Esophagus muscularis mucosa (tissue), 4 donors: ENCODE measurements around the gene ZBTB46. TPM values are rescaled to one million over a fixed set of nuclear protein-coding genes. Genes with fewer than 3 reads are reported as not detected.
A peak's percentile ranks its signal among the peaks of the same experiment; 100 is the strongest.

ENCODE experiments used
- DNase-seq: peaks from one replicate; pipeline ENCODE4 v3.0.0-alpha.2; 2017; ENCODE audit errors: extremely low spot score
- H3K27ac ChIP-seq, 4 donors: fragments of 200-600 bp; sonication (generic); replicated peaks in 1 of 4; 1 replicate in 3 of 4; 2 replicates in 1 of 4; pipeline ENCODE4 v1.5.1; 2016 to 2019; ENCODE audit warnings: mild to moderate bottlenecking in 1 of 4
- H3K27me3 ChIP-seq, 4 donors: fragments of 200-600 bp; sonication (generic); one replicate each; pipeline versions ENCODE4 v1.5.1 to v1.6.0; 2016 to 2019
- H3K36me3 ChIP-seq, 4 donors: fragments of 200-600 bp; sonication (generic); one replicate each; pipeline ENCODE4 v1.5.1; 2016 to 2019
- H3K4me1 ChIP-seq, 4 donors: fragments of 200-600 bp; sonication (generic); one replicate each; pipeline ENCODE4 v1.5.1; 2016 to 2019
- H3K4me3 ChIP-seq, 4 donors: fragments of 200-600 bp; sonication (generic); 1 replicate in 2 of 4; 2 replicates in 2 of 4; pipeline ENCODE4 v1.5.1; 2016 to 2019; ENCODE audit warnings: mild to moderate bottlenecking in 4 of 4, moderate library complexity in 1 of 4
- H3K9me3 ChIP-seq, 4 donors: fragments of 200-600 bp; sonication (generic); 1 replicate in 3 of 4; 2 replicates in 1 of 4; pipeline ENCODE4 v1.5.1; 2016 to 2019
- EP300 ChIP-seq: sonication (generic); formaldehyde crosslinking; IDR thresholded peaks from one replicate; pipeline ENCODE4 v1.6.1; 2017; ENCODE audit warnings: antibody characterized with exemption
- POLR2A ChIP-seq: fragments of 450-650 bp; IDR thresholded peaks from one replicate; pipeline ENCODE4 v1.6.1; 2017; ENCODE audit warnings: antibody characterized with exemption, moderate library complexity, mild to moderate bottlenecking, low read depth
- POLR2AphosphoS5 ChIP-seq, 2 donors: sonication (generic); formaldehyde crosslinking; IDR thresholded peaks; one replicate each; pipeline ENCODE4 v1.6.1; 2017; ENCODE audit warnings: antibody characterized with exemption in 2 of 2
- WGBS: methylation state at CpG from one replicate; pipeline ENCODE4 v1.1.5; 2018; 5-methylcytosine and 5-hydroxymethylcytosine counted together
- intact Hi-C: fragments of 100-400 bp; cut with DNase I; formaldehyde crosslinking; loops from one replicate; pipeline ENCODE4 v1.15.1; 2023
- total RNA-seq, 4 donors: library from RNA; depleted of rRNA; stranded (reverse); fragments of >200 nt; gene quantifications; one replicate each; pipeline versions ENCODE4 v1.1.0 to v1.2.1, GENCODE V29; 2016
- TF ChIP-seq, protein P1 (sequence below), 3 experiments: fragments of 200-600 bp in 2 of 3; fragments of 450-650 bp in 1 of 3; sonication (generic) in 2 of 3; IDR thresholded peaks; one replicate each; pipeline ENCODE4 v1.5.1; 2017 to 2019; ENCODE audit warnings: antibody characterized with exemption in 3 of 3, mild to moderate bottlenecking in 2 of 3, moderate library complexity in 1 of 3

The ZBTB46 gene
- total RNA-seq, 4 donors from 2014 or later, result 9.6 to 22.8 (median 13.8) TPM

DNA sequence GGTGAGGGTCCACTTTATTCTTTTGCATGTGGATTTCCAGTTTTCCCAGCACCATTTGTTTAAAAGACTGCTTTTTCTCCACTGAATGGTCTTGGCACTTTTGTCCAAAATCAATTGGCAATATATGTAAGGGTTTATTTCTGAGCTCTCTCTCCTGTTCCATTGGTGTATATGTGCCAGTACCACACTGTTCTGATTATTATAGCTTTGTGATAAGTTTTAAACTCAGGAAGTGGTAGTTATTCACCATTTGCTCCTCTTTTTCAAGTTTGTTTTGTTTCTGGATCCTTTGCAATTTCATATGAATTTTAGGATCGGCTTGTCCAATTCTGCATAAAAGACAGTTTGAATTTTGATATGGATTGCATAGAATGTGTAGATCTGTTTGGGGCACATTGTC, 118.9 kb downstream of the ZBTB46 start:
- intact Hi-C loops, result no loop called here
- no peak for DNase-seq
- Histone ChIP-seq H3K4me1 (peaks cover 17 to 28% (median 23%) of the 10 kb centered on the region in 4 donors), H3K27ac (no peak overlapping the region), H3K27me3 (no peaks in the 10 kb centered on the region), H3K9me3 (peaks cover 0 to 17% (median 7%) of the 10 kb centered on the region in 4 donors), H3K36me3 (peaks cover 28 to 79% (median 62%) of the 10 kb centered on the region in 4 donors), H3K4me3 (no peak overlapping the region)
- TF ChIP-seq EP300, result no peak
- TF ChIP-seq, protein P1, sequence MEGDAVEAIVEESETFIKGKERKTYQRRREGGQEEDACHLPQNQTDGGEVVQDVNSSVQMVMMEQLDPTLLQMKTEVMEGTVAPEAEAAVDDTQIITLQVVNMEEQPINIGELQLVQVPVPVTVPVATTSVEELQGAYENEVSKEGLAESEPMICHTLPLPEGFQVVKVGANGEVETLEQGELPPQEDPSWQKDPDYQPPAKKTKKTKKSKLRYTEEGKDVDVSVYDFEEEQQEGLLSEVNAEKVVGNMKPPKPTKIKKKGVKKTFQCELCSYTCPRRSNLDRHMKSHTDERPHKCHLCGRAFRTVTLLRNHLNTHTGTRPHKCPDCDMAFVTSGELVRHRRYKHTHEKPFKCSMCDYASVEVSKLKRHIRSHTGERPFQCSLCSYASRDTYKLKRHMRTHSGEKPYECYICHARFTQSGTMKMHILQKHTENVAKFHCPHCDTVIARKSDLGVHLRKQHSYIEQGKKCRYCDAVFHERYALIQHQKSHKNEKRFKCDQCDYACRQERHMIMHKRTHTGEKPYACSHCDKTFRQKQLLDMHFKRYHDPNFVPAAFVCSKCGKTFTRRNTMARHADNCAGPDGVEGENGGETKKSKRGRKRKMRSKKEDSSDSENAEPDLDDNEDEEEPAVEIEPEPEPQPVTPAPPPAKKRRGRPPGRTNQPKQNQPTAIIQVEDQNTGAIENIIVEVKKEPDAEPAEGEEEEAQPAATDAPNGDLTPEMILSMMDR (IDR thresholded peaks at IDR 0.05), result no peak
- 100% methylated on average over 1 of the region's 1 CpG for WGBS

DNA sequence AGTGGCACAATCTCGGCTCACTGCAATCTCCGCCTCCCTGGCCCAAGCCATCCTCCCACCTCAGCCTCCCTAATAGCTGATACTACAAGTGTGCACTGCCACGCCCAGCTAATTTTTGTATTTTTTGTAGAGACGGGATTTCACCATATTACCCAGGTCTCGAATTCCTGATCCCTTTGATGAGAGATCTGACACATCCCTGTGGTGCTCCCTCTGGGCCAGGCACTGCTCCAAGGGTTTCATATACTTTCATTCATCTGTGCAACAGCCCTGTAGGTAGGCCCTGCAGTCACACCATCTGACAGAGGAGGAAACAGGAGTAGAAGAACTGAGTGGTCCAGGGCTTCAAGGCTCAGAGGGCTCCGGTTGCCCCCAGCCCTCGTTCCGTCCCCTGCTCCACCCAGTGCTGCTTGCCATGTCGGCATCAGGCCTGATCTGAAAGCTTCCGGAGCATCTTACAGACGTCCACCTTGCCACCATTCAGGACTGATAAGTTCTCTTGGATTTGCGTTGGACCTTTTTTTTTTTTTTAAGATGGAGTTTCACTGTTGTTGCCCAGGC, 119.9 kb downstream of the ZBTB46 start:
- 82% methylated on average over 12 of the region's 12 CpGs for WGBS
- no peak for DNase-seq

DNA sequence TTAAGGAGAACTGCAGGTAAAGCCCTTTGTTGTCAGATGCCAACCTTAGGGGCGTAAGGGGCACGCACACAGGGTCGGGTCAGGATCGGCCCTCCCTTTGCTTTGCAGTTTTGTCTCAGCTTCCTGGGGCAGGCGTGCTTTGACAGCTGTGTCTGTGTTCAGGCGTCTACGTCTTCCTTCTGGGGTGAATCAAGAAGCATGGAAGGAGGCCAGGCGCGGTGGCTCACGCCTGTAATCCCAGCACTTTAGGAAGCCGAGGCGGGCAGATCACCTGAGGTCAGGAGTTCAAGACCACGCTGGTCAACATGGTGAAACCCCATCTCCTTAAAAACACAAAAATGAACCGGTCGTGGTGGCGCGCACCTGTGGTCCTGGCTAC, 121.9 kb downstream of the ZBTB46 start:
- TF ChIP-seq, protein P1 (IDR thresholded peaks at IDR 0.05), result no peak
- TF ChIP-seq POLR2A (no peak), POLR2AphosphoS5 (IDR thresholded peaks at IDR 0.05) (no peak), EP300 (no peak)
- H3K4me3 ChIP-seq, result peak overlapping the region; percentile 73 to 99 (median 90)
- WGBS, result 87% methylated on average over 17 of the region's 17 CpGs
- intact Hi-C loops, result loop anchor here (5.0 kb wide), 1 partner anchor 52 kb away; the partner anchor contains the start of gene RTEL1
- H3K4me1 ChIP-seq, result peaks cover 28 to 45% (median 38%) of the 10 kb centered on the region in 4 donors
- H3K27me3 ChIP-seq, result no peaks in the 10 kb centered on the region
- no peaks in the 10 kb centered on the region for H3K9me3 ChIP-seq
- DNase-seq, result no peak
- peaks cover 40 to 77% (median 65%) of the 10 kb centered on the region in 4 donors for H3K36me3 ChIP-seq
- H3K27ac ChIP-seq, result peak overlapping the region in 1 of 4 donors; percentile 96

More for the DNA sequence above, 119.9 kb downstream of the ZBTB46 start:
- Histone ChIP-seq H3K27ac (no peak overlapping the region), H3K9me3 (peaks cover 0 to 14% (median 7%) of the 10 kb centered on the region in 4 donors), H3K27me3 (no peaks in the 10 kb centered on the region), H3K4me3 (no peak overlapping the region), H3K36me3 (peaks cover 32 to 75% (median 61%) of the 10 kb centered on the region in 4 donors), H3K4me1 (peaks cover 25 to 38% (median 34%) of the 10 kb centered on the region in 4 donors)
- intact Hi-C loops, result no loop called here
- TF ChIP-seq POLR2A (no peak), EP300 (no peak), POLR2AphosphoS5 (IDR thresholded peaks at IDR 0.05) (no peak)
- TF ChIP-seq, protein P1 (IDR thresholded peaks at IDR 0.05), result no peak

DNA sequence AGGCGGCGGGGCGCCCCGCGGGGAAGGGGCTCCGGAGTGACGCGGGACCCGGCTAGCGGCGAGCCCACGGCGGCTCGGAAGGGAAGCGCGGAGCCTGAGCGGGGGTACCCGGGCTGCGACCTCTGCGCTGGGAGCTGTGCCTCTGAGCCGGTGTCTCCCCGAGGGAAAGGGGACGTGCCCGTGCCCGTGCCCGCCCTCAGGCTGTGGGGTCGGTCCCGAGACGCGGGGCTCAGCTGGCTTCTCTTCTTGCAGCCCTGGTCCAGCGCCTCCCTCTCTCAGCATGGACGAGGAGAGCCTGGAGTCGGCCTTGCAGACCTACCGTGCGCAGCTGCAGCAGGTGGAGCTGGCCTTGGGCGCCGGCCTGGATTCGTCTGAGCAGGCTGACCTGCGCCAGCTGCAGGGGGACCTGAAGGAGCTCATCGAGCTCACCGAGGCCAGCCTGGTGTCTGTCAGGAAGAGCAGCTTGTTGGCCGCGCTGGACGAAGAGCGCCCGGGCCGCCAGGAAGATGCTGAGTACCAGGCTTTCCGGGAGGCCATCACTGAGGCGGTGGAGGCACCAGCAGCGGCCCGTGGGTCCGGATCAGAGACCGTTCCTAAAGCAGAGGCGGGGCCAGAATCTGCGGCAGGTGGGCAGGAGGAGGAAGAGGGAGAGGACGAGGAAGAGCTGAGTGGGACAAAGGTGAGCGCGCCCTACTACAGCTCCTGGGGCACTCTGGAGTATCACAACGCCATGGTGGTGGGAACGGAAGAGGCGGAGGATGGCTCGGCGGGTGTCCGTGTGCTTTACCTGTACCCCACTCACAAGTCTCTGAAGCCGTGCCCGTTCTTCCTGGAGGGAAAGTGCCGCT, 122.5 kb downstream of the ZBTB46 start:
- Histone ChIP-seq H3K36me3 (peaks cover 40 to 79% (median 68%) of the 10 kb centered on the region in 4 donors), H3K27ac (peak overlapping the region; percentile 81 to 96 (median 88)), H3K27me3 (no peaks in the 10 kb centered on the region), H3K9me3 (no peaks in the 10 kb centered on the region), H3K4me1 (peaks cover 28 to 45% (median 38%) of the 10 kb centered on the region in 4 donors), H3K4me3 (peak overlapping the region; percentile 73 to 99 (median 90))
- no peak for DNase-seq
- WGBS, result 34% methylated on average over 38 of the region's 67 CpGs
- intact Hi-C loops, result loop anchor here (5.0 kb wide), 1 partner anchor 51 kb away; the partner anchor contains the start of gene RTEL1
- TF ChIP-seq POLR2A (no peak), POLR2AphosphoS5 (IDR thresholded peaks at IDR 0.05) (no peak), EP300 (no peak)
- TF ChIP-seq, protein P1 (IDR thresholded peaks at IDR 0.05), result no peak
